A549 (cell line): ENCODE measurements around the gene DCAF4.

ENCODE experiments used
- KDM1A ChIP-seq: fragments of 200-600 bp; sonication (generic); IDR thresholded peaks from 2 replicates; pipeline ENCODE4 v1.6.1; 2016; ENCODE audit warnings: low read depth, mild to moderate bottlenecking
- POLR2A ChIP-seq: IDR thresholded peaks from 2 replicates; pipeline ENCODE4 v1.6.1; 2012; ENCODE audit warnings: mild to moderate bottlenecking, low read length
- TF ChIP-seq, protein P1 (sequence below): IDR thresholded peaks from 2 replicates; pipeline ENCODE4 v1.6.1; 2012
- TF ChIP-seq, protein P2 (sequence below): fragments of >200 bp; sonication (Bioruptor Twin); formaldehyde crosslinking; IDR thresholded peaks from 3 replicates; pipeline ENCODE4 v1.5.1; 2016

DNA sequence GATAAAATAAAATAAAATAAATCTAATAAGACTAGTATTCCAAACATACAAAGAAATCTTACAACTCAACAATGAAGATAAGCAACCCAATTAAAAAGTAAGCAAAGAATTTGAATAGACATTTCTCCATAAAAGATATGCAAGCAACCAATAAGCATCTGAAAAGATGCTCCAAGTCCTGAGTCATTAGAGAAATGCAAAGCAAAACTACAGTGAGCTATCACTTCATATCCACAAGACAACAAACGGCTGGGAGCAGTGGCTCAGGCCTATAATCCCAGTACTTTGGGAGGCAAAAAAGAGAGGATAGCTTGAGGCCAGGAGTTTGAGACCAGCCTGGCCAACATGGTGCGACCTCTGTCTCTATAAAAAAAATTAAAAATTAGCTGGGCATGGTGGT, 73.8 kb downstream of the DCAF4 start:
- TF ChIP-seq, protein P1, sequence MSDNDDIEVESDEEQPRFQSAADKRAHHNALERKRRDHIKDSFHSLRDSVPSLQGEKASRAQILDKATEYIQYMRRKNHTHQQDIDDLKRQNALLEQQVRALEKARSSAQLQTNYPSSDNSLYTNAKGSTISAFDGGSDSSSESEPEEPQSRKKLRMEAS: no peak
- TF ChIP-seq POLR2A (no peak), KDM1A (no peak)
- TF ChIP-seq, protein P2, sequence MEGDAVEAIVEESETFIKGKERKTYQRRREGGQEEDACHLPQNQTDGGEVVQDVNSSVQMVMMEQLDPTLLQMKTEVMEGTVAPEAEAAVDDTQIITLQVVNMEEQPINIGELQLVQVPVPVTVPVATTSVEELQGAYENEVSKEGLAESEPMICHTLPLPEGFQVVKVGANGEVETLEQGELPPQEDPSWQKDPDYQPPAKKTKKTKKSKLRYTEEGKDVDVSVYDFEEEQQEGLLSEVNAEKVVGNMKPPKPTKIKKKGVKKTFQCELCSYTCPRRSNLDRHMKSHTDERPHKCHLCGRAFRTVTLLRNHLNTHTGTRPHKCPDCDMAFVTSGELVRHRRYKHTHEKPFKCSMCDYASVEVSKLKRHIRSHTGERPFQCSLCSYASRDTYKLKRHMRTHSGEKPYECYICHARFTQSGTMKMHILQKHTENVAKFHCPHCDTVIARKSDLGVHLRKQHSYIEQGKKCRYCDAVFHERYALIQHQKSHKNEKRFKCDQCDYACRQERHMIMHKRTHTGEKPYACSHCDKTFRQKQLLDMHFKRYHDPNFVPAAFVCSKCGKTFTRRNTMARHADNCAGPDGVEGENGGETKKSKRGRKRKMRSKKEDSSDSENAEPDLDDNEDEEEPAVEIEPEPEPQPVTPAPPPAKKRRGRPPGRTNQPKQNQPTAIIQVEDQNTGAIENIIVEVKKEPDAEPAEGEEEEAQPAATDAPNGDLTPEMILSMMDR: no peak
